GM23248 (cell line): ENCODE data around the gene CHIT1. TPM values are rescaled to one million over a fixed set of nuclear protein-coding genes. Genes with fewer than 3 reads are reported as not detected.

Source experiments
- DNase-seq: peaks from one replicate; pipeline ENCODE4 v3.0.0-alpha.2; 2015
- H2AFZ ChIP-seq: fragments of 200-600 bp; sonication (generic); 2 replicates; pipeline ENCODE4 v1.6.1; 2016; ENCODE audit warnings: antibody characterized with exemption
- H3F3A ChIP-seq: fragments of 200-600 bp; sonication (generic); 2 replicates; pipeline ENCODE4 v1.6.1; 2016; ENCODE audit warnings: mild to moderate bottlenecking, antibody characterized with exemption, mixed run types; ENCODE audit not compliant: insufficient read depth
- H3K27ac ChIP-seq: fragments of 200-600 bp; sonication (generic); 2 replicates; pipeline ENCODE4 v1.5.1; 2016; ENCODE audit warnings: mild to moderate bottlenecking
- H3K27me3 ChIP-seq: fragments of 200-600 bp; sonication (generic); replicated peaks from 2 replicates; pipeline ENCODE4 v1.6.1; 2016; ENCODE audit warnings: mild to moderate bottlenecking; ENCODE audit not compliant: insufficient read depth
- H3K36me3 ChIP-seq: fragments of 200-600 bp; sonication (generic); 2 replicates; pipeline ENCODE4 v1.6.1; 2016; ENCODE audit warnings: low read depth, mild to moderate bottlenecking
- H3K4me1 ChIP-seq: fragments of 200-600 bp; sonication (generic); 2 replicates; pipeline ENCODE4 v1.6.1; 2016; ENCODE audit warnings: mild to moderate bottlenecking; ENCODE audit not compliant: insufficient read depth
- H3K4me2 ChIP-seq: fragments of 200-600 bp; sonication (generic); one replicate; pipeline ENCODE4 v1.6.1; 2016; ENCODE audit warnings: mild to moderate bottlenecking; ENCODE audit not compliant: unreplicated experiment
- H3K4me3 ChIP-seq: fragments of 200-600 bp; sonication (generic); 2 replicates; pipeline ENCODE4 v1.5.1; 2016; ENCODE audit warnings: mild to moderate bottlenecking
- H3K79me2 ChIP-seq: fragments of 200-600 bp; sonication (generic); 2 replicates; pipeline ENCODE4 v1.6.1; 2016; ENCODE audit warnings: mild to moderate bottlenecking; ENCODE audit not compliant: insufficient read depth
- H3K9ac ChIP-seq: fragments of 200-600 bp; sonication (generic); 2 replicates; pipeline ENCODE4 v1.6.1; 2016; ENCODE audit warnings: mild to moderate bottlenecking
- H3K9me2 ChIP-seq: fragments of 200-600 bp; sonication (generic); 2 replicates; pipeline ENCODE4 v1.6.1; 2016; ENCODE audit warnings: mixed run types, mild to moderate bottlenecking, moderate library complexity; ENCODE audit not compliant: insufficient read depth
- H3K9me3 ChIP-seq: fragments of 200-600 bp; sonication (generic); one replicate; pipeline ENCODE4 v1.6.1; 2017; ENCODE audit warnings: low read depth
- H4K20me1 ChIP-seq: fragments of 200-600 bp; sonication (generic); 2 replicates; pipeline ENCODE4 v1.6.0; 2016; ENCODE audit not compliant: insufficient read depth
- EZH2 ChIP-seq: fragments of 200-600 bp; sonication (generic); IDR thresholded peaks from 2 replicates; pipeline ENCODE4 v1.6.1; 2018; ENCODE audit warnings: antibody characterized with exemption, mild to moderate bottlenecking; ENCODE audit not compliant: insufficient read depth, poor library complexity, severe bottlenecking
- EZH2phosphoT487 ChIP-seq: fragments of 200-600 bp; sonication (generic); IDR thresholded peaks from 2 replicates; pipeline ENCODE4 v1.6.1; 2018; ENCODE audit warnings: antibody characterized with exemption, moderate library complexity, mild to moderate bottlenecking, low read depth; ENCODE audit not compliant: insufficient read depth
- WGBS, 2 experiments: methylation state at CpG; one replicate each; pipeline ENCODE4 v1.1.6; 2015 to 2017; ENCODE audit warnings: low lambda C conversion rate in 2 of 2, low coverage in 1 of 2; ENCODE audit errors: missing lambda C conversion rate in 2 of 2; 5-methylcytosine and 5-hydroxymethylcytosine counted together
- in situ Hi-C: fragments of 300-500 bp; cut with MboI; formaldehyde crosslinking; loops from 2 replicates; pipeline ENCODE4 v1.15.0; 2020
- polyA plus RNA-seq: library from polyadenylated mRNA; unstranded; fragments of >200 nt; fragmentation: Nextera tagmentation; extraction: Ambion mirVana; gene quantifications from 2 replicates; pipeline ENCODE4 v1.2.1, GENCODE V29; 2016
- total RNA-seq: library from RNA; depleted of rRNA; stranded (reverse); fragments of >200 nt; shearing (Covaris generic); gene quantifications from 2 replicates; pipeline ENCODE4 v1.2.3, GENCODE V29; 2014

CHIT1 gene
- total and polyA plus RNA-seq, 2 experiments from 2014 or later: not detected

- no peak for DNase-seq
- no peaks in the 10 kb centered on the region for H3K27me3 ChIP-seq
- no peak overlapping the region for H3K9ac ChIP-seq
- no peak overlapping the region for H3K4me3 ChIP-seq
- no peak overlapping the region for H3K4me2 ChIP-seq
- no peaks in the 10 kb centered on the region for H3K9me2 ChIP-seq
- H4K20me1 ChIP-seq: no peaks in the 10 kb centered on the region
- H3F3A ChIP-seq: peaks cover 21% of the 10 kb centered on the region
- in situ Hi-C loops: no loop called here
- H3K9me3 ChIP-seq: no peaks in the 10 kb centered on the region
- no peak overlapping the region for H2AFZ ChIP-seq
- peaks cover 30% of the 10 kb centered on the region for H3K4me1 ChIP-seq
- 80 to 84% methylated on average over 5 of the region's 5 CpGs for WGBS, 2 experiments
- H3K27ac ChIP-seq: no peak overlapping the region
- H3K36me3 ChIP-seq: no peaks in the 10 kb centered on the region
- H3K79me2 ChIP-seq: no peaks in the 10 kb centered on the region
- TF ChIP-seq EZH2phosphoT487 (no peak), EZH2 (no peak)
These were observed 55.9 kb downstream of the CHIT1 start for GRCh38 chr1:203173566-203173965.

- in situ Hi-C loops: no loop called here
- no peaks in the 10 kb centered on the region for H3K27me3 ChIP-seq
- no peak overlapping the region for H3K4me2 ChIP-seq
- H3K36me3 ChIP-seq: no peaks in the 10 kb centered on the region
- H3K4me3 ChIP-seq: no peak overlapping the region
- WGBS, 2 experiments: 80 to 95% methylated on average over 2 of the region's 2 CpGs
- no peaks in the 10 kb centered on the region for H3K79me2 ChIP-seq
- no peaks in the 10 kb centered on the region for H3K9me3 ChIP-seq
- no peak for DNase-seq
- no peak overlapping the region for H2AFZ ChIP-seq
- no peak overlapping the region for H3K27ac ChIP-seq
- no peak overlapping the region for H3K9ac ChIP-seq
- peaks cover 25% of the 10 kb centered on the region for H3K4me1 ChIP-seq
- TF ChIP-seq EZH2phosphoT487 (no peak), EZH2 (no peak)
- no peaks in the 10 kb centered on the region for H4K20me1 ChIP-seq
- H3K9me2 ChIP-seq: no peaks in the 10 kb centered on the region
- peaks cover 16% of the 10 kb centered on the region for H3F3A ChIP-seq
These were observed 56.4 kb downstream of the CHIT1 start for GRCh38 chr1:203173011-203173555.

GRCh38 chr1:203172184-203173010 is 57.1 kb downstream of the CHIT1 start:
- no peak overlapping the region for H3K4me3 ChIP-seq
- H3K9me3 ChIP-seq: no peaks in the 10 kb centered on the region
- no peak overlapping the region for H3K9ac ChIP-seq
- H4K20me1 ChIP-seq: no peaks in the 10 kb centered on the region
- TF ChIP-seq EZH2phosphoT487: no peak
- no peak for TF ChIP-seq EZH2
- H3K4me2 ChIP-seq: no peak overlapping the region
- no peak overlapping the region for H2AFZ ChIP-seq
- in situ Hi-C loops: no loop called here
- peaks cover 18% of the 10 kb centered on the region for H3K4me1 ChIP-seq
- peak; percentile 73 for DNase-seq
- peaks cover 9% of the 10 kb centered on the region; the same call in 1 of the 2 replicates for H3F3A ChIP-seq
- H3K27me3 ChIP-seq: no peaks in the 10 kb centered on the region
- H3K79me2 ChIP-seq: no peaks in the 10 kb centered on the region
- no peaks in the 10 kb centered on the region for H3K9me2 ChIP-seq
- WGBS, 2 experiments: 57 to 65% methylated on average over 8 of the region's 8 CpGs
- no peaks in the 10 kb centered on the region for H3K36me3 ChIP-seq
- no peak overlapping the region for H3K27ac ChIP-seq

- H3K9me2 ChIP-seq: no peaks in the 10 kb centered on the region
- no peak overlapping the region for H3K9ac ChIP-seq
- H2AFZ ChIP-seq: no peak overlapping the region
- no peak overlapping the region for H3K4me3 ChIP-seq
- H3K79me2 ChIP-seq: no peaks in the 10 kb centered on the region
- peaks cover 10% of the 10 kb centered on the region for H3K4me1 ChIP-seq
- no peaks in the 10 kb centered on the region for H4K20me1 ChIP-seq
- no peaks in the 10 kb centered on the region for H3K27me3 ChIP-seq
- peaks cover 1% of the 10 kb centered on the region; the same call in 1 of the 2 replicates for H3F3A ChIP-seq
- no peak for DNase-seq
- H3K27ac ChIP-seq: no peak overlapping the region
- no peaks in the 10 kb centered on the region for H3K36me3 ChIP-seq
- in situ Hi-C loops: no loop called here
- H3K4me2 ChIP-seq: no peak overlapping the region
- H3K9me3 ChIP-seq: no peaks in the 10 kb centered on the region
- TF ChIP-seq EZH2phosphoT487 (no peak), EZH2 (no peak)
- 92 to 94% methylated on average over 21 to 22 of the region's 22 CpGs for WGBS, 2 experiments
These were observed 57.9 kb downstream of the CHIT1 start for GRCh38 chr1:203171341-203172183.
